Activated T-cell treated with anti-CD3 and anti-CD28 coated beads for 1 hour (primary cell): ENCODE results near the gene GNAT1.

ENCODE experiments used
- DNase-seq: peaks from one replicate; pipeline ENCODE4 v3.0.0-alpha.2; 2020; ENCODE audit warnings: low read depth

The GNAT1 gene

DNA sequence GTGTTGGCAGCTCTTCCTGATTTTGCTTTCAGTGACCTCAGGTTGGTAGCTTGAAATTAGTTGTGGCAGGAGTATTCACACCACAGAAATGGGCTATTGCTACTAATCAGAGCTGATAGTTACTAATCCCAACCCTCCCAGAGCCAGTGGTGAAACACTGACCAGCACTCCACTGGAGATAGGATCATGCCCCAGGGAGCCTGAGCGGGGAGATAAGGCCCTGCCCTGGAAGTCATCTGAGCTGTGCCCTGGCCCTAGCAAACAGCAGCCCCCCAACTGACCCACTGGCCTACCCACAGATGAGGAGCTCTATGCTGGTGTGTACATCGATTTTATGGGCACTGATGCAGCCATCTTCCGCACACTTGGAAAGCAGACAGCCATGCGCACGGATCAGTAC, 9.4 kb upstream of the GNAT1 start:
- DNase-seq = no peak

DNA sequence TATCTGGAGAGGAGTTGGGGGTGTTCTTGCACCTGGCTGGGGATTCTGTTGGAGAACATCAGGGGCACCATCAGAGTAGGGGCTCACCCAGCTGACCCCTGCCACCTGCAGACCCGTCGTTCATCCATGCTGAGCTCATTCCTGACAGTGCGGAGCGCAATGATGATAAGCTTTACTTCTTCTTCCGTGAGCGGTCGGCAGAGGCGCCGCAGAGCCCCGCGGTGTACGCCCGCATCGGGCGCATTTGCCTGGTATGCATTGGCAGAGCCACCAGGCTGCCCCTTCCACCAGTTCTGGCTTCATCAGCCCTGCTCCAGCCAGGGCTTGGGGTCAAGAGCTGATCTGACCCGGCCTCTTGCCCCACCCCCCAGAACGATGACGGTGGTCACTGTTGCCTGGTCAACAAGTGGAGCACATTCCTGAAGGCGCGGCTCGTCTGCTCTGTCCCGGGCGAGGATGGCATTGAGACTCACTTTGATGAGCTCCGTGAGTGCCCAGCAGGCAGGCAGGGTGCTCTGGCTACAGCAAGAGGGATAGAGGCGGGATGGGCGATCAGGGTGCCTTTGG, 8.8 kb upstream of the GNAT1 start:
- DNase-seq = no peak

DNA sequence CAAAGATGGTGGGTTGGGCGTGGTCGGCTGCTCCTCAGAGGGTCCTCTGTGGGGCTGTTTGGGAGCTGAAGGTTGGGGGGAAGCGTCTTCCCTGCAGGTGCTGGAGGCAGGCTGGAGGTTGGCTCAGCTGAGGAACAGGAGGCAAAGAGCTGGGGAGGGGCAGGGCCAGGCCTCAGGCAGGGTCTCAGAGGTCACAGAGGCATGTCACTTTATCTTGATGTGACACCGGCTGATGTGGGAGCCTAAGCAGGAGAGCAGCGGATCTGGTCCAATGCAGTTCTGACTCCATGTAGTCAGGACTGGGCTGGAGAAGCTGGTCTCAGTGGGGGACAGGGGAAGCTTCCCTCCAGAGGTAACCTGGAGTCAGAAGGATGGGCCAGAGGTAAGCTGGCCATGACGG, 7.7 kb upstream of the GNAT1 start:
- no peak for DNase-seq

DNA sequence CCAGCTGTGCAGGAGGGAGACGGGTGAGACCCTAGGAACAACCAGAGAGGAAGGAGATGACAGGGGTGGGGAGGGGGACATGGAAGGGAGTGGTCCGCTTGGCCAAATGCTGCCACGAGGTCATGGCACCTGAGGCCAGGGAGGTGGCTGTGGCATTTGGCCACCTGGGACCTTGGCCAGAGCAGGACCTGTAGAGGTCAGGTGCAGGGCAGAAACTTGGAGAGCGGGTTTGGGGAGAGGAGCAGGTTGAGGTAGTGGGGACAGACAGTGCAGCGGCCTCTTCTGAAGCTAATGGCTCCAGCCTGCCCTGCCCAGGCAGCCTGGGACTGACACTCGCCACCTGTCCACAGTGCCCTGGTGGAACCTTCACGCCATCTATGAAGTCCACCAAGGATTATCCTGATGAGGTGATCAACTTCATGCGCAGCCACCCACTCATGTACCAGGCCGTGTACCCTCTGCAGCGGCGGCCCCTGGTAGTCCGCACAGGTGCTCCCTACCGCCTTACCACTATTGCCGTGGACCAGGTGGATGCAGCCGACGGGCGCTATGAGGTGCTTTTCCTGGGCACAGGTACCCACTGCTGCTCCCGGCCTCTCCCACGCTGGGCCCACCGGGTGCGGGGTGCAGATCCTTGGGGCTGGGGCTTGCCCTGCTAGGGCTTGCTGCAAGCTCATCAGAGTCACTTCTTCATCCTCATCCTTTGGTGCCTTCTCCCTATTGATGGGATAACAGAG, 7.0 kb upstream of the GNAT1 start:
- no peak for DNase-seq

DNA sequence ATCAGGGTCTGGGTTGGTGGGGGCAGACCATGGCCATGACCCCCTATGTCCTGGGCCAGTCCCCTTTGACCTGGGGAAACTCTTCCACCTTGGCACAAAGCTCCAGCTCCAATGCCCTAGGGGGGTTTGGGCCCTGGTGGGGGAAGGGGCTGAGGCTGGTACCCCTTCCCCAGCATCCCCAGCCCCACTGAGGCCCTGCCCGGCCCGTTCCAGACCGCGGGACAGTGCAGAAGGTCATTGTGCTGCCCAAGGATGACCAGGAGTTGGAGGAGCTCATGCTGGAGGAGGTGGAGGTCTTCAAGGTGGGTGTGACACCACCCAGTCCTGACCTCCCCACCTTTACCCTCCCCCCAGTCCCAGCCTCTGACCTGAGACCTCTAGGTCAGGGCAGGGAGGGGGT, 6.2 kb upstream of the GNAT1 start:
- DNase-seq = no peak

DNA sequence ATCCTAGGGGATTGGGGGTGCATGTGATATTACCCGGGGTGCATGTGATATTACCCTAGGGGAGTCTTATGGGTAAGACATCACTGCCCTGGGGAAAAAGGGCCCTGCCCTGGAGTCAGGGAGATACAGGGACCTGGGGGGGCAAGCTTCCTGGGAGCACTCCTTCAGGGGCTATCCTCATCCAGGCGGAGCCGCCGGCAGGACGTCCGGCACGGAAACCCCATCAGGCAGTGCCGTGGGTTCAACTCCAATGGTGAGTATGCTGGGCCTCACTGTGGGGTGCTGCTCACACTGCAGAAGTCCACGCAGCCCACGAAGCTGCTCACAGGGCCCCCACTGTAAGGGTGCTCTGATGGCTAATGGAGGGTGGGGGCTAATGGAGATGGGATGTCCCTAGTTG, 5.3 kb upstream of the GNAT1 start:
- DNase-seq = no peak

DNA sequence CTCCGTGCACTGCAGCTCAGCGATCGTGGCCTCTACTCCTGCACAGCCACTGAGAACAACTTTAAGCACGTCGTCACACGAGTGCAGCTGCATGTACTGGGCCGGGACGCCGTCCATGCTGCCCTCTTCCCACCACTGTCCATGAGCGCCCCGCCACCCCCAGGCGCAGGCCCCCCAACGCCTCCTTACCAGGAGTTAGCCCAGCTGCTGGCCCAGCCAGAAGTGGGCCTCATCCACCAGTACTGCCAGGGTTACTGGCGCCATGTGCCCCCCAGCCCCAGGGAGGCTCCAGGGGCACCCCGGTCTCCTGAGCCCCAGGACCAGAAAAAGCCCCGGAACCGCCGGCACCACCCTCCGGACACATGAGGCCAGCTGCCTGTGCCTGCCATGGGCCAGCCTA, 3.7 kb upstream of the GNAT1 start:
- DNase-seq = no peak

DNA sequence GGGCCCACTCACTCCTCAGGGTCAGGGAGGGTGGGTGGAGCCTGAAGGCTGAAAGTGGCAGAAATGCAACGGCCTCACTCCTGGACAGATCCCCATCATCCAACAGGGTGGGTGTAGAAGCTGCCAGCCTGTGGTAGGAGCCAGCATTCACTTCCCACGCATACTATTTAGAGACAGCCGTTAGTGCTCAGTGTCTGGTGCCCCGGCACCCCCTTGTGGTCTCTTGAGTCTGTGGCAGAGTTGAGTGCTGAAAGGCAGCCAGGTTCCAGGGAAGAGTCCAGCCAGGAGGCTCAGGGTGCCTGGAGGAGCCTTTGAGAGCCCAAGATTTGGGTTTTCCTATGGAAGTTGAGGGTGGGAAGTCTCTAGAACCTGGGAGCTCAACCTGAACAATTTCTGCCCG, 2.1 kb upstream of the GNAT1 start:
- DNase-seq = no peak

DNA sequence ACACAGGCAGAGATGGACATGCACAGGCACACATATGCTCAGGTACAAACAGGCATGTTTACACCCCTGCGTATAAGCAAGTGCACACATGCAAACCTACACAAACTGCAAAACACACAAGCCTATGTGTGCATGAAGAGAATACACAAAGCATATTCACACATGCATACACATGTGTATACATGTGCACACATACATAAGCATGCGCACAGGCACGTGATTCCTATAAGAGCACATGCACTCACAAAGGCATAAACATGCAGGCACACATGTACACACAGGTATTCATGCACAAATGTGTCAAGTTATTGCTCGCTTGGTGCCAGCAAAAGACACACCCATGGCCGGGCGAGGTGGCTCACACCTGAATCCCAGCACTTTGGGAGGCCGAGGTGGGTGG, 1.4 kb upstream of the GNAT1 start:
- no peak for DNase-seq

DNA sequence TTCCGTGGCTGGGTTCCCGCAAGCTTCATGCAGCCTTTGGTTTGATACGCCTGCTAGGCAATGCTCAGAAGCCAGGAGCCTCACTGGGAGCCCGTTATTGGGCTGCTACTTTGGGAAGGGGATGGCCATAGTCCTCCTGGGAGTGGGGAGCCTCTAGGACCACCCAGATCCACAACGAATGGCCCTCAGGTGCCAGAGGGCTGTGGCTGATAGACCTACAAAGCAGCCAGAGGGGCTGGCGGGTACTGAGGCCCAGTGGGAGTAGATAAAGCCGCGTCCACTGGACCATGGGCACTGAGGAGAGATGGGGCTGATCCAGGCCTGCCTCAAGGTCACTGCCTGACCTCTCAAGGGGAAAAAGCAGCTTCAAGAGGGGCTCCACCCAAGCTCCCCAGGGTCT, 714 bp downstream of the GNAT1 start:
- DNase-seq = no peak

DNA sequence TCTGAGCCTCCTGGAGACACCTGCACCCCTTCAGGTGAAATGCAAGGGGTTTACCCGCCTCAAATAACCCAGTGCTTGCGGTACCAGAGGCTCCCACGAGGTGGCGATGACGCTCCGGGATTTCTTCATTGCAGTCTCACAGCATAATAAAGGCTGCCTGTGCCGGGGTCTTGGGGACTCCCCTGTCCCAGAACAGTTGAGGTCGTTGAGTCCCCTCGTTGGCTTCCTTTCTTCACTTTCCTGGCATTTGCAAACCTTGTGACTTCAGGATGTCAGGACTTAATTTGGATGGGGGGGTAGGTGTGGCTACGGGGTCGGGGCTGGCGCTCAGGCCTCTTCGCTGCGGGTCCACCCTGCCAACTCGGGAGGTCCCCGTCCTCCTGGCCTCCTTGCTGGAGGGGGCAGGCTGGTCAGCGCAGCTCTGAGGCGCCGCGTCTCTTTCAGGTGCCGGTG, 1.3 kb downstream of the GNAT1 start:
- DNase-seq = peak; percentile 82

DNA sequence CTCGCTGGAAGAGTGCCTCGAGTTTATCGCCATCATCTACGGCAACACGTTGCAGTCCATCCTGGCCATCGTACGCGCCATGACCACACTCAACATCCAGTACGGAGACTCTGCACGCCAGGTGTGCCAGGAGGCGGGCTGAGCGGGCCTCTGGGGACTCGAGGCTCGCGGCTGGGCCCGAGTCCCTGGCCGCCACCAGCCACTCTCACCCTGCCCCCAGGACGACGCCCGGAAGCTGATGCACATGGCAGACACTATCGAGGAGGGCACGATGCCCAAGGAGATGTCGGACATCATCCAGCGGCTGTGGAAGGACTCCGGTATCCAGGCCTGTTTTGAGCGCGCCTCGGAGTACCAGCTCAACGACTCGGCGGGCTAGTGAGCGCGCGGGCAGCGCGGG, 1.9 kb downstream of the GNAT1 start:
- DNase-seq = no peak

DNA sequence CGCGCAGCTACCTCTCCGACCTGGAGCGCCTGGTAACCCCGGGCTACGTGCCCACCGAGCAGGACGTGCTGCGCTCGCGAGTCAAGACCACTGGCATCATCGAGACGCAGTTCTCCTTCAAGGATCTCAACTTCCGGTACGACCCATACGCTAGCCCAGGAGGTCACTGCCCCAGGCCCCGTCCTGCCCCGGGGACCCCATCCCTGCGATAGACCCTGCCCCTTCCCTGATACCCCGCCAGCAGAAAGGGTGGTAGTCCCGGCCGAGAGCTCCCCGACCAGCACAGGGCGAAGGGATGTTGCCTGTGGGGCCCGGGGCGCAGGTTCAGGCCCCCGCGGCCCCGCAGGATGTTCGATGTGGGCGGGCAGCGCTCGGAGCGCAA, 2.3 kb downstream of the GNAT1 start:
- DNase-seq = no peak

DNA sequence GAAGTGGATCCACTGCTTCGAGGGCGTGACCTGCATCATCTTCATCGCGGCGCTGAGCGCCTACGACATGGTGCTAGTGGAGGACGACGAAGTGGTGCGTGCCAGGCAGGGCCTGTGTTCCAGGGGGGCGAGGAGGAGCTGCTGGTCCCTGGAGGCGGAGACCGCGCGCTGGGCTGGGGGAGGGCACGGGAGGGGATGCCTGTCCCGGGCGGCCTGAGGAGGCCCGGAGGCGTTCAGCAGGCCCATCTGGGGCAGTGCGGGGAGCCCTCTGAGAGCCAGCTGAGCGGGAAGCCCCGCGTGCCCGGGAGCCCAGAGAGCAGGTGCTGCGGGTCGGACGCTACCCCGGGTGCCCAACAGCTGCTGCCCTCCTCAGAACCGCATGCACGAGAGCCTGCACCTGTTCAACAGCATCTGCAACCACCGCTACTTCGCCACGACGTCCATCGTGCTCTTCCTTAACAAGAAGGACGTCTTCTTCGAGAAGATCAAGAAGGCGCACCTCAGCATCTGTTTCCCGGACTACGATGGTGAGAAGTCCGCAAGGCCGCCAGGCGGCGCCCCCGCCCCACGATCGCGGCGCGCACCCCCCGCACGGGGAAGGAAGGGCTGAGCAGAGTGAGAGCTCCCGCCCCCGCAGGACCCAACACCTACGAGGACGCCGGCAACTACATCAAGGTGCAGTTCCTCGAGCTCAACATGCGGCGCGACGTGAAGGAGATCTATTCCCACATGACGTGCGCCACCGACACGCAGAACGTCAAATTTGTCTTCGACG, 2.9 kb downstream of the GNAT1 start:
- DNase-seq = peak; percentile 79

DNA sequence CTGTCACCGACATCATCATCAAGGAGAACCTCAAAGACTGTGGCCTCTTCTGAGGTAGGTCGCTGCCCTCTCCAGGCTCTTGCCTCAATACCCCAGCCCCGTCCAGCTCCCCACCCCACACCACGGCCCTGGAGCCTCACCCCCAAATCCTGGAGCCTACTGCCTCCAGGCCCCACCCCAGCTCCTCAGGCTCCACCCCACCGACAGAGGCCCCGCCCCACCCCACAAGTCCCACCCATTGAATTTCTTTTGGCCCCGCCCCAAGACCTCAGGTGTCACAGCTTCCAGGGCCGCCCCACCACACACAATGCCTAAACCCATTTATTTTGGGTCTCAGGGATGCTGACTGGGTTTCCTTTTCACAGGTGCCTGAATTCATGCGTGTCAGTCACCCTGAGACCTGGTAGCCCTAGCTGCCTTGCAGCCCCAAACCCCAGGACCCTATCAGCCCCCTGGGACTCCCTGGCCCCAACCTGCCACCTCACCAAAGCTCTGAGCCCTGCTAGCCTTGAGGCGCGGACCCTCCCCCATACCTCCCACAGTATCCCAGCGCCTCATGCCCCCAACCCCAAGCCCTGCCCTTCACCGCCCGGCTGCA, 3.6 kb downstream of the GNAT1 start:
- DNase-seq = peak; percentile 31

DNA sequence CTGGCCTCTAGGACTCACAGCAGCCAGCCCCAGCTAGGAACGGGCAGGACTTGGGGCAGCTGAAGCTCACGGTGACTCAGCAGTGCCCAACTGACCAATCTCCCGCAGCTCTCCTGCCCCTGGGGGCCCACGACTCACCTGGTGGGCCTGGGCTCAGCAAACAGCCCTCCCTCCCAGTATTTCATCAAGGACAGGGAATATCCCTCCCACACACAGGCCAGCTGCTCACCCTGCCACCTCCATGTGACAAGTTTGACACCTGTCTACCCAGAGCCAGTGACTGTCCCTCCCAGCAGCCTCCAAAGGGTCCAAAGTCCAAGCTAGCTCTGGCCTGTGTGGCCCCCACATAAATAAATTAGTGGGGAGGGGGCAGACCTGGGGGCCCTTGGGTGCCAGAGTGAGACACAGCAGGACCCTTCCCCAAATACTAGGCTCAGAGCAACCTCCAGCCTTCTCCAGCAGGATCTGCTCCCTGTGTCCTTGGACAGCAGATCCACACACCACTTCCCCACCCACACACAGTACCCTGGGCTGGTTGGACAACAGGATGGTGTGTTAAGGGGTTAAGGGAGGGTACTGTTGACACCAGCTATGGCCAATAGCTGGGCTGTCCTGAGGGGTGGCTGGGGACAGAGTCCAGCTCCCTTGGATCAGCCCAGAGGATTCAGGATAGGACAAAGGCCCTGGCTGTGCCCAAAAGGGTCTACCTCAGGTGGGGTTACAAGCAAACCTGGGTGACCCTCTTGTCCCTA, 4.3 kb downstream of the GNAT1 start:
- no peak for DNase-seq

DNA sequence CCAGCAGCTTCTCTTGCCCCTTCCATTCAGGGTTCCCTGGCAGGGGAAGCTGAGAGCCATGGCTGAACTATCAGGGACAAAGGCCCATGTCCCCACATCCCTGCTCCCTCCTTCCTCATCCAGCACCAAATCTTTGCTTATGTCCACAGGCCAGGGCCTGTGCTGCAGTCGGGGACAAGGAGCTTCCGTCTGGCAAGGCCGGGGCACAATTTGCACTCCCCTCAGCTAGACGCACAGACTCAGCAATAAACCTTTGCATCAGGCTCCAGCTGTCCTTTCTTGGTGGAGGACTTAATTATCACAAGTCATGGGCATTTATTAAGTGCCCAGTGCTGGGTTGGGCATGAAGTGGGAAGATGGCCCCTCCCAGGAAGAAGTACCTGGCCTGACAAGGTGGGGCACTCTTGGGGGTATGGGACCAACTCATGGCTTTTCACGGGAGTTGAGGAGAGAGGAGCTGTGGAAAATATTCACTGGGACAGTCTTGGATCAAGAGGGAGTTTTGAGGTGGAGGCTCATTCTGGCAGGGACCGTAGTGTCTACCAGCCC, 4.9 kb downstream of the GNAT1 start:
- no peak for DNase-seq

DNA sequence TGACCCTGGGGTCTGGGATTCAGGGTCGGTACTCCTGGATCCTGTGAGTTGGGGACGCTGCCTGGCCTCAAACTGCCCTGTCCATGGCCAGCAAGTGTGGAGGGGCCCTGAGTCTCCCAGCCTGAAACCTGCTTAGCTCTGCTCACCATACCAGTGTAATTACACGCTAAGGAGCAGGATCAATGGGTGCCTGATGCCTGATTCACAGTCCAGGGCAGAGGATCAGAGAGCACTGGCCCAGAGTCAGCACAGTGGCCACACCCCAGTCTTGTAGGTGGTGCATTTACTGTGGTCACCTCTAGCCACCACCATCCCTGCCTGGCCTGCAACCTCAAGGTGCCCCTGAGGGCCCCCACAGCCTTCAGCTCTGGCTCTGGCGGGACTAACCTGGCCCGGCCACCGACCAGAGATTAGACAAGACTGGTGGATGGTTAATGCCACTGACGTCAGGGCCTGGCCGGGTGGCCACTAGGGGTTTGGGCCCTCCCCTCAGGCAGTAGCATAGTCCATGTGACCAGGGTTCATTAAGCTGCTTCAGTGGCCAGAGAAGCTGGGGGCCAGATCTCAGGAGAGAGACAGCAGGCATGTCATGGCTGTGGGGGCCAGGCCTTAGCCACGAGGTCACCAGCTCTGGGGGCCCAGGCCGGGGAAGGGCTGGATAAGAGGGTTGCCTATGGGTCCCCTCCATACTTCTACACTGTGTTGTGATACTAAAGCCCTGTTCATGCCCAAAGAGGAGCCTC, 10.3 kb downstream of the GNAT1 start:
- DNase-seq = no peak

DNA sequence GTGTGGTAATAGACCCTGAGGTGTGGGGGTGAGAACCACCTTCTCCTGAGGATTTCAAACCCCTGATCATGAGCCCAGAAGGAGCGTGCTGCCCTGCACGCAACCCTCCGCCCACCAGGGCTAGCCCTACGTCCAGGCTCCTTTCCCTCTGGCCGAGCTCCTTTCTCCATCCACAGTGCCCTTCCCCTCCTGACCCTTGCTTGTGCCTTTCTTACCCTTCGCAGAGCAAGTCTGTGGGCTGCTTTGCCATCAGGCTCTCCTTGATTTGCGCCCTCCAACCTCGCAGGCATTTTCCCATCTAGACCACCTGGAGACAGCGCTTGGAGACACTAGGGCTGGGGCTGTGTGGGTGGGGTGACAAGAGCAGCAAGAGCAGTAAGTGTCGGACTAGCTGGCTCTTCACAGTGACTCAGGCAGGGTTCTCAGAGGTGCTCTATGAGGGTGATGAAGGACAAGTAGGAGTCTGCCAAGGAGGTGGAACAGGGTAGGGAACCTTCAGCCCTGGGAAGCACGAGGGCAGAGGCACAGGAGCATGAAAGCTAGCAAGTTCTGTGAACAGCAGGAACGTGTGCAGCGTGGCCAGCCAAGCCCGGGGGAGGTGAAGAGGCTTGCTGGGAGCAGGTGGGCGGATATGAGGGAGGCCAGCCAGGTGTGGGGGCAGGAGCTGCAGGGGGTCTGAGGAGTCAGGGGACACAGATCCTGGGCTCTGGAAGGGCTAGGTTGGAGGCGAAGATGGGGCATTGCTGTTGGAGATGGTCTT, 11.1 kb downstream of the GNAT1 start:
- DNase-seq = no peak

DNA sequence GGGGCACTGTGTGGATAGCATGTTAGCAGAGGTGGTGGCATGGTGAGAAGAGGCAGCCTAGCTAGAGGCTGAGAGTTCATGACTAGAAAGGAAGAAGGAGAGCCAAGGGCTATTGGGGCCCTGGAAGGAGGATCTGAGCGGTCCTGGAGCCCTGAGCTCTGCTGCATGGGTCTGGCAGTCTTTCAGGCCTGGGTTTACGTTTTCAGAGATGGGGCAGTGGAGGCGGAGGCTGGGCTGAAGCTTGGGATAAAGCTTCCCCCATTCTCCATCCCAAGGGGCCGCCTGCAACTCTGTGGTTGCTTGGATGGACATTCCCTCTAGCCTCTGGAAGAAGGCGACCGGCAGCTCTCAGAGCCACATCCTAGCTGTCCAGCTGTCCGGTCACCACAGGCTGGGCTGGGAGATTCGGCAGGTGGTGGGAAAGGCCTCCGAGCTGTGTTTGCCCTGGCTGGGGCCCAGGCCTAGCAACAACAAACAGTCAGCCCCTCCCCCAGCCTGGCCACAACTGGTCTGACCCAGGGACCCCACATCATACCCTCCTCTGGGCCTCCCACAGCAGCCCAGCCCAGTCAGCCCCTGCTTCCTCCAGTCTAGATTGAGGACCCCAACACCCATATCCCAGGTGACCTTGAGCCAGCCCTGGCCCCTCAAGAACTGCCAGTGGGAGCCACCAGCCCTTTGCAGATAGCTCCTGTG, 11.9 kb downstream of the GNAT1 start:
- no peak for DNase-seq
